Trophoblast cell (in vitro differentiated cells and primary cell): ENCODE results near the gene COX6A1.

Experiments
- DNase-seq, 2 donors: peaks; one replicate each; pipeline ENCODE4 v3.0.0-alpha.2; 2016
- H2AFZ ChIP-seq: 2 replicates; pipeline ENCODE4 v1.6.1; 2013; ENCODE audit warnings: low read length, moderate library complexity, mild to moderate bottlenecking; ENCODE audit not compliant: insufficient read depth, poor library complexity
- H2AK5ac ChIP-seq: 2 replicates; pipeline ENCODE4 v1.6.1; 2013; ENCODE audit warnings: mild to moderate bottlenecking, low read length
- H2BK120ac ChIP-seq: 2 replicates; pipeline ENCODE4 v1.6.1; 2013; ENCODE audit warnings: low read length, mild to moderate bottlenecking, moderate library complexity; ENCODE audit not compliant: insufficient read depth, poor library complexity
- H2BK12ac ChIP-seq: 2 replicates; pipeline ENCODE4 v1.6.1; 2013; ENCODE audit warnings: mild to moderate bottlenecking, low read length, moderate library complexity
- H2BK5ac ChIP-seq: 2 replicates; pipeline ENCODE4 v1.6.1; 2013; ENCODE audit warnings: low read length, low read depth, moderate library complexity, mild to moderate bottlenecking; ENCODE audit not compliant: poor library complexity
- H3K14ac ChIP-seq: 2 replicates; pipeline ENCODE4 v1.6.1; 2013; ENCODE audit warnings: mild to moderate bottlenecking, low read length
- H3K18ac ChIP-seq: 2 replicates; pipeline ENCODE4 v1.6.1; 2013; ENCODE audit warnings: mild to moderate bottlenecking, low read length
- H3K23ac ChIP-seq: 2 replicates; pipeline ENCODE4 v1.6.1; 2013; ENCODE audit warnings: low read length
- H3K27ac ChIP-seq: 2 replicates; pipeline ENCODE4 v1.5.1; 2013; ENCODE audit warnings: low read depth, mild to moderate bottlenecking, inconsistent platforms, low read length, moderate library complexity
- H3K27me3 ChIP-seq: 2 replicates; pipeline ENCODE4 v1.6.1; 2013; ENCODE audit warnings: inconsistent platforms, mild to moderate bottlenecking, low read length, moderate library complexity; ENCODE audit not compliant: insufficient read depth
- H3K36me3 ChIP-seq, 2 experiments: 1 replicate in 1 of 2; 2 replicates in 1 of 2; pipeline ENCODE4 v1.6.1; 2013; ENCODE audit warnings: low read length in 2 of 2, mild to moderate bottlenecking in 2 of 2, moderate library complexity in 1 of 2; ENCODE audit not compliant: insufficient read depth in 2 of 2, control insufficient read depth in 1 of 2
- H3K4ac ChIP-seq: 2 replicates; pipeline ENCODE4 v1.6.1; 2013; ENCODE audit warnings: low read depth, mild to moderate bottlenecking, low read length, moderate library complexity
- H3K4me1 ChIP-seq, 2 experiments: 1 replicate in 1 of 2; 2 replicates in 1 of 2; pipeline ENCODE4 v1.6.1; 2013; ENCODE audit warnings: low read length in 2 of 2, mild to moderate bottlenecking in 2 of 2, moderate library complexity in 1 of 2; ENCODE audit not compliant: insufficient read depth in 2 of 2, control insufficient read depth in 1 of 2
- H3K4me2 ChIP-seq: 2 replicates; pipeline ENCODE4 v1.6.1; 2013; ENCODE audit warnings: inconsistent platforms, mild to moderate bottlenecking, low read length, moderate library complexity
- H3K4me3 ChIP-seq: 2 replicates; pipeline ENCODE4 v1.5.1; 2013; ENCODE audit warnings: mild to moderate bottlenecking, low read depth, low read length, inconsistent platforms
- H3K79me1 ChIP-seq: one replicate; pipeline ENCODE4 v1.6.1; 2013; ENCODE audit warnings: low read length
- H3K79me2 ChIP-seq: 2 replicates; pipeline ENCODE4 v1.6.1; 2013; ENCODE audit warnings: low read length, mild to moderate bottlenecking; ENCODE audit not compliant: control insufficient read depth, insufficient read depth, poor library complexity
- H3K9ac ChIP-seq: 2 replicates; pipeline ENCODE4 v1.6.1; 2013; ENCODE audit warnings: mild to moderate bottlenecking, low read length
- H3K9me3 ChIP-seq: 2 replicates; pipeline ENCODE4 v1.6.1; 2013; ENCODE audit warnings: low read depth, mild to moderate bottlenecking, control low read depth, inconsistent platforms, low read length; ENCODE audit not compliant: insufficient read depth
- H4K12ac ChIP-seq: 2 replicates; pipeline ENCODE4 v1.6.1; 2013; ENCODE audit warnings: low read depth, mild to moderate bottlenecking, low read length, moderate library complexity
- H4K8ac ChIP-seq: 2 replicates; pipeline ENCODE4 v1.6.1; 2013; ENCODE audit warnings: low read depth, mild to moderate bottlenecking, low read length, moderate library complexity
- H4K91ac ChIP-seq: one replicate; pipeline ENCODE4 v1.6.1; 2013; ENCODE audit warnings: low read depth, mild to moderate bottlenecking, low read length, moderate library complexity
- WGBS: extraction: QIAGEN DNeasy Blood & Tissue Kit; methylation state at CpG from one replicate; pipeline ENCODE4 v1.1.7; 2013; ENCODE audit warnings: missing lambda C conversion rate; ENCODE audit not compliant: insufficient read length, insufficient coverage; ENCODE audit errors: extremely low coverage; 5-methylcytosine and 5-hydroxymethylcytosine counted together

Gene COX6A1

GRCh38 chr12:120428597-120429229 lies 9.2 kb upstream of the COX6A1 start:
- Histone ChIP-seq H3K4me2 (no peak overlapping the region), H3K9me3 (no peaks in the 10 kb centered on the region), H2AFZ (no peak overlapping the region), H3K14ac (no peak overlapping the region), H3K79me2 (no peaks in the 10 kb centered on the region), H2BK12ac (no peak overlapping the region), H3K23ac (no peak overlapping the region), H3K4ac (no peak overlapping the region), H4K91ac (no peak overlapping the region), H3K18ac (no peak overlapping the region), H3K4me3 (no peak overlapping the region), H2AK5ac (no peak overlapping the region), H2BK5ac (no peak overlapping the region), H3K79me1 (no peaks in the 10 kb centered on the region), H3K27ac (no peak overlapping the region), H4K8ac (no peak overlapping the region), H3K9ac (no peak overlapping the region), H3K27me3 (no peaks in the 10 kb centered on the region), H3K4me1 (peaks cover 0 to 2% of the 10 kb centered on the region in 2 experiments), H2BK120ac (no peak overlapping the region), H4K12ac (no peak overlapping the region), H3K36me3 (no peaks in the 10 kb centered on the region)
- no CpG with 5 or more reads among the region's 8 CpGs for WGBS
- no peak for DNase-seq

GRCh38 chr12:120429368-120429767 lies 8.5 kb upstream of the COX6A1 start:
- no peak overlapping the region for H3K14ac ChIP-seq
- no peak overlapping the region for H2AK5ac ChIP-seq
- no peak overlapping the region for H3K4ac ChIP-seq
- H3K4me2 ChIP-seq, result no peak overlapping the region
- H3K36me3 ChIP-seq, result no peaks in the 10 kb centered on the region
- no peak overlapping the region for H3K18ac ChIP-seq
- H2AFZ ChIP-seq, result no peak overlapping the region
- no peak for DNase-seq
- H3K9ac ChIP-seq, result no peak overlapping the region
- no peak overlapping the region for H2BK120ac ChIP-seq
- H3K79me2 ChIP-seq, result no peaks in the 10 kb centered on the region
- H3K27me3 ChIP-seq, result no peaks in the 10 kb centered on the region
- no CpG with 5 or more reads among the region's 7 CpGs for WGBS
- no peaks in the 10 kb centered on the region for H3K9me3 ChIP-seq
- no peak overlapping the region for H4K8ac ChIP-seq
- H3K27ac ChIP-seq, result no peak overlapping the region
- H2BK12ac ChIP-seq, result peak overlapping the region; percentile 25
- H3K4me1 ChIP-seq, result peaks cover 0 to 2% of the 10 kb centered on the region in 2 experiments
- H3K79me1 ChIP-seq, result no peaks in the 10 kb centered on the region
- no peak overlapping the region for H2BK5ac ChIP-seq
- no peak overlapping the region for H4K91ac ChIP-seq
- no peak overlapping the region for H3K23ac ChIP-seq
- no peak overlapping the region for H3K4me3 ChIP-seq
- H4K12ac ChIP-seq, result no peak overlapping the region

- Histone ChIP-seq H3K9me3 (no peaks in the 10 kb centered on the region), H3K4ac (no peak overlapping the region), H2AK5ac (no peak overlapping the region), H3K27ac (no peak overlapping the region), H3K23ac (no peak overlapping the region), H4K91ac (no peak overlapping the region), H3K4me2 (no peak overlapping the region), H2BK12ac (no peak overlapping the region), H3K18ac (no peak overlapping the region), H4K12ac (no peak overlapping the region), H4K8ac (no peak overlapping the region), H3K36me3 (no peaks in the 10 kb centered on the region), H3K4me3 (no peak overlapping the region), H2BK120ac (no peak overlapping the region), H2BK5ac (no peak overlapping the region), H3K4me1 (peaks cover 0 to 2% of the 10 kb centered on the region in 2 experiments), H3K79me1 (peaks cover 3% of the 10 kb centered on the region), H3K27me3 (no peaks in the 10 kb centered on the region), H3K79me2 (peaks cover under 1% of the 10 kb centered on the region), H3K9ac (no peak overlapping the region), H3K14ac (no peak overlapping the region), H2AFZ (no peak overlapping the region)
- WGBS, result no CpG with 5 or more reads among the region's 10 CpGs
- DNase-seq, result no peak
Measured at GRCh38 chr12:120432772-120433525, 5.0 kb upstream of the COX6A1 start.

- H2AK5ac ChIP-seq, result peak overlapping the region; percentile 57
- peak overlapping the region; percentile 90 for H3K4ac ChIP-seq
- H3K9me3 ChIP-seq, result no peaks in the 10 kb centered on the region
- no peak overlapping the region for H2BK120ac ChIP-seq
- no peaks in the 10 kb centered on the region for H3K27me3 ChIP-seq
- no peak overlapping the region for H3K14ac ChIP-seq
- H3K18ac ChIP-seq, result no peak overlapping the region
- peak overlapping the region; percentile 79 for H3K4me2 ChIP-seq
- peaks cover 13 to 19% of the 10 kb centered on the region in 2 experiments for H3K36me3 ChIP-seq
- H2BK5ac ChIP-seq, result no peak overlapping the region
- peak in 1 of 2 donors; percentile 22 for DNase-seq
- H3K4me3 ChIP-seq, result peak overlapping the region; percentile 95
- H3K79me1 ChIP-seq, result peaks cover 5% of the 10 kb centered on the region
- WGBS, result no CpG with 5 or more reads among the region's 17 CpGs
- no peak overlapping the region for H3K27ac ChIP-seq
- peaks cover 2 to 8% of the 10 kb centered on the region in 2 experiments for H3K4me1 ChIP-seq
- no peak overlapping the region for H2BK12ac ChIP-seq
- peak overlapping the region; percentile 93 for H3K9ac ChIP-seq
- H3K79me2 ChIP-seq, result peaks cover 8% of the 10 kb centered on the region
- H2AFZ ChIP-seq, result no peak overlapping the region
- H4K12ac ChIP-seq, result peak overlapping the region; percentile 78
- H4K8ac ChIP-seq, result no peak overlapping the region
- peak overlapping the region; percentile 53 for H4K91ac ChIP-seq
- H3K23ac ChIP-seq, result no peak overlapping the region
Measured at GRCh38 chr12:120438495-120439198, 734 bp downstream of the COX6A1 start.
